Measurements from ENCODE around the gene TRPM5. TPM values are rescaled to one million over a fixed set of nuclear protein-coding genes. Genes with fewer than 3 reads are reported as not detected.

TRPM5 gene
- total RNA-seq, 2 experiments from 2014 or later: not detected

- Mint-ChIP-seq H3K27me3 (ENCODE audit: low read depth) (no peaks in the 10 kb centered on the region), H3K4me1 (ENCODE audit: low read depth) (peaks cover 41% of the 10 kb centered on the region), H3K4me3 (no peak overlapping the region), H3K9me3 (ENCODE audit: insufficient read depth) (no peaks in the 10 kb centered on the region), H3K27ac (no peak overlapping the region), H3K36me3 (ENCODE audit: low read depth) (no peaks in the 10 kb centered on the region)
- CTCF ChIA-PET: no interaction called here
- ATAC-seq (no peak), DNase-seq (no peak)
- POLR2A ChIA-PET: no interaction called here
Observed at GRCh38 chr11:2460540-2461252, 16.4 kb upstream of the TRPM5 start.

- Mint-ChIP-seq H3K4me1 (ENCODE audit: low read depth) (peaks cover 39% of the 10 kb centered on the region), H3K27me3 (ENCODE audit: low read depth) (no peaks in the 10 kb centered on the region), H3K4me3 (no peak overlapping the region), H3K36me3 (ENCODE audit: low read depth) (no peaks in the 10 kb centered on the region), H3K27ac (no peak overlapping the region), H3K9me3 (ENCODE audit: insufficient read depth) (no peaks in the 10 kb centered on the region)
- ChIA-PET POLR2A (no interaction called here), CTCF (interaction anchor here (1.0 kb wide), 1 partner anchor 155 kb away, joined by 3 read pairs; no protein-coding TSS in a partner anchor)
- DNase-seq (no peak), ATAC-seq (no peak)
Observed at GRCh38 chr11:2459796-2460531, 15.7 kb upstream of the TRPM5 start.

DNA sequence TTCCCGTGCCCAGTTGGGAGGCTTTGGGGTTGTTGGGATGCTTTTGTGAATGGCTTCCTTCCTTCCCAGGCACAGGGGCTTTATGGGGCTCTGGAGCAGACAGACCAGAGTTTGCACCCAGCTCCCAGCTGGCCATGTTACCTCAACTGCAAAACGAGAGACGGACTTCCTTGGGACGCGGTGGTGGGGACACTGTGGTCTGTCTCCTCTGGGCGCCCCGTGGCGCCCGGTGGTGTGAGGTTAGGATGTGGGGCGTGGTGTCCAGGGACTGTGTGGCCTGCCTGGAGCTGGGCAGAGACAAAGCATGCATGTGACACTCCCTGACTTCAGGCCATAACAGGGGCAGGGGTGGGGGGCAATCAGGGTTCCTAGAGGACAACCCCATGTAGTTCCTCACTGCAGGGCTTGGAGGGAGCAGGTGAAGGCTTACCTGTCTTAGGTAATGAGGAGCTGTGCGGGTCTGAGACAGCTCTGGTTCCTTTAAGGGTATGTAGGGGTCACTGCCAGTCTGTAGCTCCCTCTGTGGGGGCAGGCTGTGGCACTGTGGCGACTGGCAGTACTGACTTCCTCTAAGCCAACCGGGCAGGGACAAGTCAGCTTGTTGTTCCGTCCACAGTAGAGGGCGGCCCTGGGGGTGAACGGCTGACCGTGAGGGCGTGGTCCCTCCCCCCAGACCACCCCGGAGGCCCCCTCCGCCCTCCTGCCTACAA lies 14.9 kb upstream of the TRPM5 start:
- Mint-ChIP-seq H3K36me3 (ENCODE audit: low read depth) (no peaks in the 10 kb centered on the region), H3K27me3 (ENCODE audit: low read depth) (no peaks in the 10 kb centered on the region), H3K4me3 (no peak overlapping the region), H3K4me1 (ENCODE audit: low read depth) (peaks cover 32% of the 10 kb centered on the region), H3K9me3 (ENCODE audit: insufficient read depth) (no peaks in the 10 kb centered on the region), H3K27ac (no peak overlapping the region)
- CTCF ChIA-PET: interaction anchor here (1.0 kb wide), 1 partner anchor 154 kb away, joined by 3 read pairs; no protein-coding TSS in a partner anchor
- DNase-seq (no peak), ATAC-seq (no peak)
- POLR2A ChIA-PET: no interaction called here

GRCh38 chr11:2458321-2458720 lies 14.0 kb upstream of the TRPM5 start:
- Mint-ChIP-seq H3K4me3 (no peak overlapping the region), H3K9me3 (ENCODE audit: insufficient read depth) (no peaks in the 10 kb centered on the region), H3K36me3 (ENCODE audit: low read depth) (no peaks in the 10 kb centered on the region), H3K27ac (no peak overlapping the region), H3K27me3 (ENCODE audit: low read depth) (no peaks in the 10 kb centered on the region), H3K4me1 (ENCODE audit: low read depth) (peaks cover 27% of the 10 kb centered on the region)
- DNase-seq (no peak), ATAC-seq (no peak)
- POLR2A ChIA-PET: no interaction called here
- CTCF ChIA-PET: no interaction called here

GRCh38 chr11:2453436-2453835 lies 9.1 kb upstream of the TRPM5 start:
- Mint-ChIP-seq H3K27ac (no peak overlapping the region), H3K4me3 (no peak overlapping the region), H3K27me3 (ENCODE audit: low read depth) (no peaks in the 10 kb centered on the region), H3K9me3 (ENCODE audit: insufficient read depth) (no peaks in the 10 kb centered on the region), H3K36me3 (ENCODE audit: low read depth) (no peaks in the 10 kb centered on the region), H3K4me1 (ENCODE audit: low read depth) (peaks cover 12% of the 10 kb centered on the region)
- CTCF ChIA-PET: interaction anchor here (0.8 kb wide), 1 partner anchor 79 kb away, joined by 3 read pairs; no protein-coding TSS in a partner anchor
- DNase-seq (no peak), ATAC-seq (no peak)
- POLR2A ChIA-PET: no interaction called here

- no peak for DNase-seq
- Mint-ChIP-seq H3K4me3 (no peak overlapping the region), H3K27ac (no peak overlapping the region), H3K36me3 (ENCODE audit: low read depth) (no peaks in the 10 kb centered on the region), H3K27me3 (ENCODE audit: low read depth) (no peaks in the 10 kb centered on the region), H3K4me1 (ENCODE audit: low read depth) (peaks cover 20% of the 10 kb centered on the region), H3K9me3 (ENCODE audit: insufficient read depth) (no peaks in the 10 kb centered on the region)
- ChIA-PET POLR2A (no interaction called here), CTCF (no interaction called here)
- no peak for ATAC-seq
Observed at GRCh38 chr11:2452321-2453012, 8.2 kb upstream of the TRPM5 start.

- POLR2A ChIA-PET: no interaction called here
- Mint-ChIP-seq H3K36me3 (ENCODE audit: low read depth) (peaks cover 2% of the 10 kb centered on the region), H3K4me3 (no peak overlapping the region), H3K27ac (no peak overlapping the region), H3K9me3 (ENCODE audit: insufficient read depth) (no peaks in the 10 kb centered on the region), H3K27me3 (ENCODE audit: low read depth) (no peaks in the 10 kb centered on the region), H3K4me1 (ENCODE audit: low read depth) (peaks cover 26% of the 10 kb centered on the region)
- ATAC-seq (no peak), DNase-seq (no peak)
- CTCF ChIA-PET: no interaction called here
Observed at GRCh38 chr11:2451916-2452315, 7.6 kb upstream of the TRPM5 start.

- ChIA-PET CTCF (no interaction called here), POLR2A (no interaction called here)
- H3K27ac Mint-ChIP-seq: no peak overlapping the region
- ATAC-seq (no peak), DNase-seq (no peak)
- peaks cover 2% of the 10 kb centered on the region for H3K36me3 Mint-ChIP-seq (ENCODE audit: low read depth)
- no peaks in the 10 kb centered on the region for H3K27me3 Mint-ChIP-seq (ENCODE audit: low read depth)
- no peak overlapping the region for H3K4me3 Mint-ChIP-seq
- no peaks in the 10 kb centered on the region for H3K9me3 Mint-ChIP-seq (ENCODE audit: insufficient read depth)
- H3K4me1 Mint-ChIP-seq (ENCODE audit: low read depth): peaks cover 31% of the 10 kb centered on the region
Observed at GRCh38 chr11:2451336-2451735, 7.0 kb upstream of the TRPM5 start.

GRCh38 chr11:2450321-2451041 lies 6.2 kb upstream of the TRPM5 start:
- ATAC-seq: no peak
- ChIA-PET CTCF (no interaction called here), POLR2A (interaction anchor here (0.6 kb wide), 1 partner anchor 1105 kb away, joined by 4 read pairs; no protein-coding TSS in a partner anchor)
- H3K36me3 Mint-ChIP-seq (ENCODE audit: low read depth): peaks cover 2% of the 10 kb centered on the region
- no peak overlapping the region for H3K4me3 Mint-ChIP-seq
- H3K27ac Mint-ChIP-seq: no peak overlapping the region
- peaks cover 37% of the 10 kb centered on the region for H3K4me1 Mint-ChIP-seq (ENCODE audit: low read depth)
- no peak for DNase-seq
- no peaks in the 10 kb centered on the region for H3K27me3 Mint-ChIP-seq (ENCODE audit: low read depth)
- no peaks in the 10 kb centered on the region for H3K9me3 Mint-ChIP-seq (ENCODE audit: insufficient read depth)

- Mint-ChIP-seq H3K27me3 (ENCODE audit: low read depth) (no peaks in the 10 kb centered on the region), H3K27ac (no peak overlapping the region), H3K4me3 (no peak overlapping the region), H3K4me1 (ENCODE audit: low read depth) (peaks cover 40% of the 10 kb centered on the region), H3K36me3 (ENCODE audit: low read depth) (peaks cover 2% of the 10 kb centered on the region), H3K9me3 (ENCODE audit: insufficient read depth) (no peaks in the 10 kb centered on the region)
- CTCF ChIA-PET: no interaction called here
- POLR2A ChIA-PET: interaction anchor here (0.6 kb wide), 1 partner anchor 1105 kb away, joined by 4 read pairs; no protein-coding TSS in a partner anchor
- ATAC-seq (no peak), DNase-seq (no peak)
Observed at GRCh38 chr11:2449548-2450320, 5.4 kb upstream of the TRPM5 start.

Measured in activated CD8-positive, alpha-beta T cell treated with anti-CD3 and anti-CD28 coated beads, Interleukin-2, amount 10 ng/mL, durations not matched to agents 7 days and 5 days (primary cell).